WI38 (cell line): ENCODE results near the gene BARHL2.

Source experiments
- H3K4me3 ChIP-seq: 2 replicates; pipeline ENCODE4 v1.5.1; 2011; ENCODE audit warnings: low read depth, mild to moderate bottlenecking, control low read depth, low read length
- TF ChIP-seq, protein P1 (sequence below): IDR thresholded peaks from 2 replicates; pipeline ENCODE4 v1.5.1; 2012; ENCODE audit warnings: low read depth, mild to moderate bottlenecking, control low read depth, low read length

Gene BARHL2

DNA sequence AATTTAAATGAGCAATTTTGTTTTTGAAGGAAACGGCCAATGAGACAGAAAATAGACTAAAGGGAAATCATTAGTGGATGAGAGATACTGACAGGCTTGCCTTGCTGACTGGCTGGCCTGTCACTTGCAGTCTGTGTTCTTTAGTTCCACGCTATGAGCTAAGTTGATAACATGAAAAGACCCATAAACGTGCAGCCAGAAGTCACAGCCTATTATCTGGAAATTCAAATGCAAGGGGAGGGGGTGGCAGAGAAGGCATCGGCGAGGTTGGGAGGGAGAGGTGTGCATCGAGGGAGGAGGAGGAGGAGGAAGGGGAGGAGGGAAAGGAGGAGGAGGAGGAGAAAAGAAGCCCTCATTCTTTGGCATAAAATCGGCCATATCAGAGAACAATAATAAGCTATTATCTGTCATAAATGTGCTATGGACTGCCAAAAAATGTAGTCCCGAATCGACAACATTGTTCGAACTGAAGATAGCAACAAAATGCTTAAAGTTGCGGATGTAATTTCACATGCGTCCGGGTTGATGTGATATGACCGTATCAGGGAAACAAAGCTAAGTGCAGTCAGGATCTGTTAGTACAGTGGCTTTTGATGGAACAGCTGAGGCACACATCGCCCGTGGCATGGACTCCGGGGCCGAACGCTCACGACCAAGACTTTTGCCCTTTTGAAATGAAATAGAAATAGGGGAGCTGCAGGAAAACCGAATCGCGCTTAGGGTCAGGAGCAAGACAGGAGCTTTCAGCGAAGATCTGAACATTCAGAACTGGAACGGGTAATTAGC lies 11.6 kb upstream of the BARHL2 start:
- TF ChIP-seq, protein P1, sequence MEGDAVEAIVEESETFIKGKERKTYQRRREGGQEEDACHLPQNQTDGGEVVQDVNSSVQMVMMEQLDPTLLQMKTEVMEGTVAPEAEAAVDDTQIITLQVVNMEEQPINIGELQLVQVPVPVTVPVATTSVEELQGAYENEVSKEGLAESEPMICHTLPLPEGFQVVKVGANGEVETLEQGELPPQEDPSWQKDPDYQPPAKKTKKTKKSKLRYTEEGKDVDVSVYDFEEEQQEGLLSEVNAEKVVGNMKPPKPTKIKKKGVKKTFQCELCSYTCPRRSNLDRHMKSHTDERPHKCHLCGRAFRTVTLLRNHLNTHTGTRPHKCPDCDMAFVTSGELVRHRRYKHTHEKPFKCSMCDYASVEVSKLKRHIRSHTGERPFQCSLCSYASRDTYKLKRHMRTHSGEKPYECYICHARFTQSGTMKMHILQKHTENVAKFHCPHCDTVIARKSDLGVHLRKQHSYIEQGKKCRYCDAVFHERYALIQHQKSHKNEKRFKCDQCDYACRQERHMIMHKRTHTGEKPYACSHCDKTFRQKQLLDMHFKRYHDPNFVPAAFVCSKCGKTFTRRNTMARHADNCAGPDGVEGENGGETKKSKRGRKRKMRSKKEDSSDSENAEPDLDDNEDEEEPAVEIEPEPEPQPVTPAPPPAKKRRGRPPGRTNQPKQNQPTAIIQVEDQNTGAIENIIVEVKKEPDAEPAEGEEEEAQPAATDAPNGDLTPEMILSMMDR, result no peak
- H3K4me3 ChIP-seq, result no peak overlapping the region

DNA sequence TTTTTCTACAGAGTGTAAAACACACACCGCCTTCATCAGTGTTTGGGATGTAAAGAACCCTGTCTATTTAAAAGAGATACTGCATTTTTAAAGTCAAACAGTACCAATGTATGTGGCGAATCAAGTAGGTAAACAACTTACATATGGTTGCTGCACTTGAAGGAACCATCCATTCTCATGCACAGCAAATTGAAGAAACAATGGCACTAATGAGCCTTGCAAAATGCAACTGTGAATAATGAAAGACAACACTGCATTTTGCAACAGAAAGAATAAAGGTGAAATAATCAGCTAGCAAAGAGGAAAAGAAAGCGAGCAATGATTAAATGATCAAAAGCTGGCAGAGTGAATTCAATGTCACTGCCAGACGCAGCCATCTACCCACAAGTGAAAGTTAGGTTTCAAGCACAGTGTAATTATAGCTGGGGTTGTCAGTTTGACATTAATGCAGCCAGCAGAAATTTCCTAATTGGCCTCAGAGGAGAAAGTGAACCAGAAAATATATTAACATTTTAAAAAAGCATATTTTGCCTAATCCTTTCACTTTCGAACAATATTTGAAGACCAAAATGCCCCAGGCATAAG lies 10.9 kb upstream of the BARHL2 start:
- no peak overlapping the region for H3K4me3 ChIP-seq
- TF ChIP-seq, protein P1, result no peak

DNA sequence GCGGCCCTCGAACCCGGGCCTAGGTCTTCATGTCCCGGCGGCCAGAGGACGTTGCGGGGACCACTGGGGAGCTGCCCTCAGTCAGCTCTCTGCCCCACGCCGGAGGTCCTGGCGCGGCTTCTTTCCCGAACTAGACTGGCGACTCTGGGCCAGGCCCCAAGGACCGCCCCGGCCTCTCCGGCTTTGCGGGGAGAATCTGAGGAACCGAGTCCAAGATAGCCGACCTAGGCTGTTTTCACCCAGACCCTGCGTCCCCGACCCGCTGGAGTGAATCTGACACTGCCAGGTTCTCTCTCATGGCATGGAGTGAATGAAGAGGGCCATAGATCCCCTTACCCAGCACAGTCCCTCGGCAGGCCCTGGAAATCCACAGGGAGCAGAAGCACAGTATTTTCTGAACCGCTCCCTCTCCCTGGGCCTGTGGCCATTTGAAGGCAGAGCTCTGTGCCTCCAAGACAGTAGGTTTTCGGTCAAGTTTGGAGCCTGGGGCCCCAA lies 9.9 kb upstream of the BARHL2 start:
- TF ChIP-seq, protein P1, result no peak
- no peak overlapping the region for H3K4me3 ChIP-seq

DNA sequence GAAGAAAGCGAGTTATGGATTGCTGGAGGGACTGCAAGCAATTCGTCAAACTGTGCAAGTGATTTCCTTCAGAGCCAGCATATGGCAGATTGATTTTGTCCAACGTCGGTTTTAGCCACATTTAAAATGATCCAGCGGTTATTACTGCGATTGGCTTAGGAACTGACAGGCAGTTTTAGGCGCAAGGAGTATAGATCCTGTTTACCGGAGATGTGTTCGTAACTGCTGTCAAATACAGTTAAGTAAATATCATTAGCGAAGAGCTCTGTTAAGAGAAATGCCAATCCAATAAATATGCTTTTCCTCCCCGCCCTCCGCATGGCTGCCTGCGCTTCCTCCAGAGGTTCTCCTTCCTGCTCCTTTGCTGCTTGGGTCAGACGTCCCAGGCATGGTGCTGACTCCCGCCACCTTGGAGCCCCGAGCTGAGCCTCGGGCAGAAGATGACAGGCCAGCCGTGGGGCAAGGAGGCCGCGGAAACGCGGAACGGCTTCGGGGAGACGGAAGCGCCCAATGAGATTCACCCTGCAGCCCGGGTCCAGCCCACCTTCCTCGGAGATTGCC lies 9.4 kb upstream of the BARHL2 start:
- TF ChIP-seq, protein P1, result no peak
- no peak overlapping the region for H3K4me3 ChIP-seq

DNA sequence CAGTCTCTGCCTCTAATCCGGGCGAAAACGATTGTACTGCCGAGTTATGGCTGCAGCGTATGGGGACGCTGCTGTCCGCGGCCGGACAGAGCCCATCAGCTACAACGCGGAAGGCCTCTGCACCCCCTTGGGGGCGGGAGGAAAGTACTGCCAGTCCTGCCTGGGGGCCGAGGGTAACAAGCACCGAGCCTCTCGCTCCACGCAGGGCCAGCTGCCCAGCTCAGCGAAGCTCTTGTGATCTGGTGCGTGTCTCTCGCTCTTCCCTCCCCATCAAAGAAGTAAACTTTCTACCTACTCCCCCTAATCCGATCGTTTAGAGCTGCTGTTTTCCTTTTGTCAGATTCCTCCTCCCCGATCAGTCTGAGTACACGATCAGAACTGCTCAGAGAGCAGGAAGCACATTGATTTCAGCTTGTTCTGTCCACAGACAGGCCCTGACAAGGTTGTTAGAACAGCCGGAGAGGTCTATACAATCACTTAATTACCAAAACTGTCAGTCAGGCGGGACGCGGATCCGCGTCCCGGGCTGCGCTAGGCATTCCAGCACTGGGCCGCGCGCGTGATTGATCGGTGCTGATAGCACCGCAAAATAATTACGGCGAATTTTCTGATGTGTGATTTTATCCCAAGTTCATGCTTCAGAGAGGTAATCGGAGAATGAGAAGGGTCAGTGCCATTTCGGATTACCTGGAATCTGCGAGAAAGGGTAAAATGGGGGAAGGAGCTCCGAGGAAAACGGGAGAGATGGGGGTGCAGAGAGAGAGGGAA lies 8.7 kb upstream of the BARHL2 start:
- TF ChIP-seq, protein P1, result no peak
- no peak overlapping the region for H3K4me3 ChIP-seq

DNA sequence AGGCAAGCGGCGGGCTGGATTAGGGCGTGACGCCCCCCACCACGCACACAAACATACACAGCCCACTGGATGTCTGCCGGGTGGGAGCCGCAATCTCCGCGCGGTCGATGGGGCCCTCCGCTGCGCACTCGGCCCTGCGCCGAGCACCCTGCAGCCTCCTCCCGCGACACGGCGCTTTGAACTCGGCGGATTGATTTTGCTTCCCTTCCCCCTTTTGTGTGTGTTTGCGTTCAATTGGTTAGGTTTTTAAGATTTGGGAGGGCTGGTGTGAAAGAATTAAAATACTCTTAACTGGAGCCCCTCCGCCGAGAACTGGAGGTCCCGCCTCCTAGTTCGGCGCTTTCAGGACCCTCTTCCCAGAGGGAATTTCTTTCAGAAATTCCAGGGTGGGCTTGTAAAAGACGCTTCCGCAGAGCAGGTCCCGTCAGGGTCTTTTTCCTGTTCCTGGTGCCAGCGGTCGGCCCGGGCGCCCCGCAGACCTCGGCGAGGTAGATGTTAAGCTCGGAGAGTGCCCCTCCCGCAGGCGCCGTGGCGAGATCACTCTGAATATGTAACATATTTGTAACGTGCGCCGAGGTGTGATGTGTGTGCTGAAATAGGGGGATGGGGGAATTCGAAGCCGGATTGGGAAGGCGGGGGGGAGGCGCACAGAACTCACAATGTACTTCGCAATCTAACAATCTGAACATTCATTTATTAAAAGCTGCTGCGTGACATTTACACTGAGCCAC lies 8.0 kb upstream of the BARHL2 start:
- TF ChIP-seq, protein P1, result no peak
- no peak overlapping the region for H3K4me3 ChIP-seq
